ENCODE data around the gene DARS2. TPM values are rescaled to one million over a fixed set of nuclear protein-coding genes. Genes with fewer than 3 reads are reported as not detected.

DARS2 gene
- 10 to 100 TPM; 10.9 to 25.1 (median 15.9) TPM for total RNA-seq
- 10 to 100 TPM in 1 of 2 donors, 1 to 10 TPM in 1; 5.5 to 12.0 TPM for polyA plus RNA-seq
- long read RNA-seq, donor 1, transcript DARS2-201 (17 exons, 3,441 nt) = major isoform, 14 of 17 reads
- long read RNA-seq, donor 1, partial matches to known transcripts = 1 of 17 reads
- long read RNA-seq, donor 1, other reads (novel, unspliced or antisense) = 1 of 17 reads
- long read RNA-seq, donor 2, transcript DARS2-201 (17 exons, 3,441 nt) = major isoform, 31 of 43 reads
- long read RNA-seq, donor 2, partial matches to known transcripts = 1 of 43 reads
- long read RNA-seq, donor 2, other reads (novel, unspliced or antisense) = 4 of 43 reads
- long read RNA-seq, donor 3, transcript DARS2-201 (17 exons, 3,441 nt) = major isoform, 9 of 12 reads
- long read RNA-seq, donor 3, partial matches to known transcripts = 0 of 12 reads
- long read RNA-seq, donor 3, other reads (novel, unspliced or antisense) = 1 of 12 reads

GRCh38 chr1:173824315-173825081 lies at the start of gene DARS2, which contains the start of gene CENPL:
Gene DARS2 (plus strand): TSS chr1:173824673. CDS start chr1:173825230, 557 bp downstream.
Gene CENPL (minus strand): TSS chr1:173824883. CDS start chr1:173811299, 13,584 bp downstream.
- intact Hi-C loops (cut with DNase I) = loop anchor here (1.0 to 10.0 kb wide), 12 partner anchors 44 to 1082 kb away; partner anchors contain the start of genes ZBTB37 (in 2 of the 10), KLHL20 (in 1 of the 10) and PRDX6 (in 1 of the 10)
- DNase-seq (peak; percentile 96 to 99 (median 96)), ATAC-seq (peak; percentile 98 to 99 (median 99))
- Histone ChIP-seq H3K4me1 (peaks cover 0 to 29% (median 8%) of the 10 kb centered on the region in 12 donors), H3K27ac (peak within 1 kb of the TSS; percentile 87 to 97 (median 93)), H3K36me3 (peaks cover 0 to 7% (median 0%) of the 10 kb centered on the region in 9 donors), H3K4me3 (peak within 1 kb of the TSS; percentile 58 to 98 (median 78)), H3K9me3 (no peaks in the 10 kb centered on the region), H3K27me3 (no peaks in the 10 kb centered on the region)
- TF ChIP-seq POLR2A (IDR thresholded peaks at IDR 0.05) (peak in 1 of 2 donors; percentile 21), CTCF (IDR thresholded peaks at IDR 0.05) (no peak)
- WGBS, 4 donors = 0% methylated on average over 44 to 55 of the region's 55 CpGs

DNA sequence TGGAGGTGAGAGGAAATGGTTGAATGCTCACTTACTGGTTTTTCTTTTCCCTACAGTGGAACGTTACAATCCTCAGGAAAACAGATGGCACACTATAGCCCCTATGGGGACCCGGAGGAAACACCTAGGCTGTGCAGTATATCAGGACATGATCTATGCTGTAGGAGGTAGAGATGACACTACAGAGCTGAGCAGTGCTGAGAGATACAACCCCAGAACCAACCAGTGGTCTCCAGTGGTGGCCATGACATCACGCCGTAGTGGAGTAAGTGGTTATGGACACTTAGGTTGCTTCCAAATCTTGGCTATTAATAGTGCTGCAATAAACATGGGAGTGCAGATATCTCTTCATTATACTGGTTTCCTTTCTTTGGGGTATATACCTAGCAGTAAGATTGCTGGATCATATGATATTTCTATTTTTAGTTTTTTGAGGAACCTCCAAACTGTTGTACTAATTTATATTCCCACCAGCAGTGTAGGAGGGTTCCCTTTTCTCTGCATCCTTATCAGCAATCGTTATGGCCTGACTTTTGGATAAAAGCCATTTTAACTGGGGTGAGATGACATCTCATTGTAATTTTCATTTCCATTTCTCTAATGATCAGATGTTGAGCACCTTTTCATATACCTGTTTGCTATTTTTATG lies 48.8 kb upstream of the DARS2 start:
- Histone ChIP-seq H3K4me3 (no peak overlapping the region), H3K4me1 (no peaks in the 10 kb centered on the region), H3K27me3 (no peaks in the 10 kb centered on the region), H3K9me3 (peaks cover 0 to 12% (median 0%) of the 10 kb centered on the region in 12 donors), H3K36me3 (peaks cover 2 to 85% (median 67%) of the 10 kb centered on the region in 9 donors), H3K27ac (no peak overlapping the region)
- WGBS, 4 donors = 81 to 83% (median 81%) methylated on average over 5 of the region's 5 CpGs
- no peak for DNase-seq
- ATAC-seq = no peak
- TF ChIP-seq CTCF (IDR thresholded peaks at IDR 0.05) = no peak
- TF ChIP-seq POLR2A (IDR thresholded peaks at IDR 0.05) = no peak
- intact Hi-C loops (cut with DNase I) = no loop called here

DNA sequence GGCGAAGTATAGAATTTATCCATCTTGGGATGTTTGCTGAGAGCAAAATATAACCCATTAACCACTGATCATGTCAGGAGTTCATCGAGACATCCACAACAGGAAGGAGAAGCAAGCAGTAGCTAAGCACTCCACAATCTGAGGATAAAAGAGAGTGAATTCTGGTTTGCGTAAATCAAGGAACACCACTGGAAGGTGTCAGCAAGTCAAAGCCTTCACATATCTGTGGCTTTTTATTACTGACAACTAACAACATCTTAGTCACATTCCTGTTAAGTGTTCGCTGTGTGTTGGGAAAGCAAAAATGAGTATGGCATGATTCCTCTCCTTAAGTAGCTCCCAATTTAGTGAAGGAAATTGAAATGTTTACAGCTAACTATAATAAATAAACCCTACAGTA lies 44.5 kb upstream of the DARS2 start:
- Histone ChIP-seq H3K4me3 (no peak overlapping the region), H3K9me3 (peaks cover 0 to 12% (median 0%) of the 10 kb centered on the region in 12 donors), H3K27ac (no peak overlapping the region), H3K4me1 (no peaks in the 10 kb centered on the region), H3K27me3 (no peaks in the 10 kb centered on the region), H3K36me3 (peaks cover 5 to 99% (median 94%) of the 10 kb centered on the region in 9 donors)
- TF ChIP-seq CTCF (IDR thresholded peaks at IDR 0.05) (no peak), POLR2A (IDR thresholded peaks at IDR 0.05) (no peak)
- no peak for DNase-seq
- no peak for ATAC-seq
- intact Hi-C loops (cut with DNase I) = no loop called here
- 92 to 97% (median 96%) methylated on average over 4 of the region's 4 CpGs for WGBS, 4 donors
